ENCODE data around the gene PPP2R1A.
A peak's percentile ranks its signal among the peaks of the same experiment; 100 is the strongest.

The PPP2R1A gene

GRCh38 chr19:52189735-52190486, at the start of gene PPP2R1A:
Gene PPP2R1A, plus strand, starts transcription at chr19:52190052. Its CDS starts 45 bp downstream, at chr19:52190097.
- in situ Hi-C loops (cut with HindIII; ENCODE audit: low pct_ligation_motif_present, low pct_unique_long_range_greater_than_20kb, low sequenced_read_pairs): no loop called here
- DNase-seq: peak; percentile 99

GRCh38 chr19:52141203-52141602, 48.6 kb upstream of the PPP2R1A start:
- in situ Hi-C loops (cut with HindIII; ENCODE audit: low pct_ligation_motif_present, low pct_unique_long_range_greater_than_20kb, low sequenced_read_pairs): no loop called here
- DNase-seq: no peak

GRCh38 chr19:52142001-52142595, 47.8 kb upstream of the PPP2R1A start:
- no peak for DNase-seq
- in situ Hi-C loops (cut with HindIII; ENCODE audit: low pct_ligation_motif_present, low pct_unique_long_range_greater_than_20kb, low sequenced_read_pairs): no loop called here

GRCh38 chr19:52148256-52148655, 41.6 kb upstream of the PPP2R1A start:
- in situ Hi-C loops (cut with HindIII; ENCODE audit: low pct_ligation_motif_present, low pct_unique_long_range_greater_than_20kb, low sequenced_read_pairs): no loop called here
- DNase-seq: no peak

- no peak for DNase-seq
- in situ Hi-C loops (cut with HindIII; ENCODE audit: low pct_ligation_motif_present, low pct_unique_long_range_greater_than_20kb, low sequenced_read_pairs): no loop called here
Observed at GRCh38 chr19:52155596-52156359, 34.1 kb upstream of the PPP2R1A start.

GRCh38 chr19:52170304-52170703, 19.5 kb upstream of the PPP2R1A start:
- in situ Hi-C loops (cut with HindIII; ENCODE audit: low pct_ligation_motif_present, low pct_unique_long_range_greater_than_20kb, low sequenced_read_pairs): no loop called here
- no peak for DNase-seq

- in situ Hi-C loops (cut with HindIII; ENCODE audit: low pct_ligation_motif_present, low pct_unique_long_range_greater_than_20kb, low sequenced_read_pairs): no loop called here
- no peak for DNase-seq
Observed at GRCh38 chr19:52170863-52171320, 19.0 kb upstream of the PPP2R1A start.

- in situ Hi-C loops (cut with HindIII; ENCODE audit: low pct_ligation_motif_present, low pct_unique_long_range_greater_than_20kb, low sequenced_read_pairs): no loop called here
- DNase-seq: peak; percentile 64
Observed at GRCh38 chr19:52171321-52172169, 18.3 kb upstream of the PPP2R1A start, which contains the start of gene ZNF836. Gene ZNF836, minus strand, starts transcription at chr19:52171621. Its CDS starts 3,549 bp downstream, at chr19:52168072.

- DNase-seq: no peak
- in situ Hi-C loops (cut with HindIII; ENCODE audit: low pct_ligation_motif_present, low pct_unique_long_range_greater_than_20kb, low sequenced_read_pairs): no loop called here
Observed at GRCh38 chr19:52172347-52172746, 17.5 kb upstream of the PPP2R1A start.

GRCh38 chr19:52176574-52176973, 13.3 kb upstream of the PPP2R1A start:
- DNase-seq: no peak
- in situ Hi-C loops (cut with HindIII; ENCODE audit: low pct_ligation_motif_present, low pct_unique_long_range_greater_than_20kb, low sequenced_read_pairs): no loop called here

GRCh38 chr19:52187407-52187806, 2.4 kb upstream of the PPP2R1A start:
- in situ Hi-C loops (cut with HindIII; ENCODE audit: low pct_ligation_motif_present, low pct_unique_long_range_greater_than_20kb, low sequenced_read_pairs): no loop called here
- DNase-seq: no peak

- in situ Hi-C loops (cut with HindIII; ENCODE audit: low pct_ligation_motif_present, low pct_unique_long_range_greater_than_20kb, low sequenced_read_pairs): no loop called here
Observed at GRCh38 chr19:52188822-52189734, 774 bp upstream of the PPP2R1A start.

GRCh38 chr19:52190487-52191293, 838 bp downstream of the PPP2R1A start:
- in situ Hi-C loops (cut with HindIII; ENCODE audit: low pct_ligation_motif_present, low pct_unique_long_range_greater_than_20kb, low sequenced_read_pairs): no loop called here
- DNase-seq: peak; percentile 32

More at GRCh38 chr19:52188822-52189734, 774 bp upstream of the PPP2R1A start:
- no peak for DNase-seq

GRCh38 chr19:52191389-52191788, 1.5 kb downstream of the PPP2R1A start:
- no peak for DNase-seq
- in situ Hi-C loops (cut with HindIII; ENCODE audit: low pct_ligation_motif_present, low pct_unique_long_range_greater_than_20kb, low sequenced_read_pairs): no loop called here

- in situ Hi-C loops (cut with HindIII; ENCODE audit: low pct_ligation_motif_present, low pct_unique_long_range_greater_than_20kb, low sequenced_read_pairs): no loop called here
- no peak for DNase-seq
Observed at GRCh38 chr19:52191951-52192350, 2.1 kb downstream of the PPP2R1A start.

GRCh38 chr19:52196256-52196967, 6.6 kb downstream of the PPP2R1A start:
- DNase-seq: no peak
- in situ Hi-C loops (cut with HindIII; ENCODE audit: low pct_ligation_motif_present, low pct_unique_long_range_greater_than_20kb, low sequenced_read_pairs): no loop called here
